Neural cell (in vitro differentiated cells): ENCODE measurements around the gene CACNA2D1. TPM values are rescaled to one million over a fixed set of nuclear protein-coding genes. Genes with fewer than 3 reads are reported as not detected.

Source experiments
- H2AFZ ChIP-seq: fragments of 200-600, 300-800 bp; sonication (generic), shearing (Covaris generic); 2 replicates; pipeline ENCODE4 v1.6.0; 2014; ENCODE audit warnings: low read depth, mild to moderate bottlenecking, antibody characterized with exemption, low read length, moderate library complexity
- H3F3A ChIP-seq: fragments of 200-600 bp; shearing (Covaris generic); 2 replicates; pipeline ENCODE4 v1.6.1; 2016; ENCODE audit warnings: mild to moderate bottlenecking, moderate library complexity, mixed read lengths, antibody characterized with exemption, low read length; ENCODE audit not compliant: insufficient read depth, poor library complexity, severe bottlenecking
- H3K27ac ChIP-seq: fragments of 200-600, 300-800 bp; sonication (generic), shearing (Covaris generic); 2 replicates; pipeline ENCODE4 v1.5.1; 2014; ENCODE audit warnings: mild to moderate bottlenecking, low read length, moderate library complexity
- H3K27me3 ChIP-seq: fragments of 300-800, 200-600 bp; sonication (generic), shearing (Covaris generic); 2 replicates; pipeline ENCODE4 v1.6.0; 2014; ENCODE audit warnings: mild to moderate bottlenecking, low read depth, low read length, moderate library complexity; ENCODE audit not compliant: insufficient read depth
- H3K36me3 ChIP-seq: fragments of 300-800, 200-600 bp; sonication (generic), shearing (Covaris generic); 2 replicates; pipeline ENCODE4 v1.5.1; 2014; ENCODE audit warnings: mild to moderate bottlenecking, antibody characterized with exemption, low read length, moderate library complexity; ENCODE audit not compliant: insufficient read depth
- H3K4me2 ChIP-seq: fragments of 300-800, 200-600 bp; sonication (generic), shearing (Covaris generic); 2 replicates; pipeline ENCODE4 v1.6.0; 2014; ENCODE audit warnings: mild to moderate bottlenecking, low read length
- H3K4me3 ChIP-seq: fragments of 300-800, 200-600 bp; sonication (generic), shearing (Covaris generic); 2 replicates; pipeline ENCODE4 v1.5.1; 2014; ENCODE audit warnings: mild to moderate bottlenecking, low read length, moderate library complexity
- H3K79me2 ChIP-seq: fragments of 200-600 bp; shearing (Covaris generic); replicated peaks from 2 replicates; pipeline ENCODE4 v1.6.0; 2014; ENCODE audit warnings: mild to moderate bottlenecking, low read length, moderate library complexity; ENCODE audit not compliant: insufficient read depth
- H3K9ac ChIP-seq: fragments of 300-800, 200-600 bp; sonication (generic), shearing (Covaris generic); 2 replicates; pipeline ENCODE4 v1.6.1; 2016; ENCODE audit warnings: mild to moderate bottlenecking, low read length, mixed read lengths
- H3K9me2 ChIP-seq: fragments of 200-600 bp; shearing (Covaris generic); 2 replicates; pipeline ENCODE4 v1.6.1; 2016; ENCODE audit warnings: mild to moderate bottlenecking, low read length, mixed read lengths; ENCODE audit not compliant: insufficient read depth
- H3K9me3 ChIP-seq: fragments of 200-600, 300-800 bp; sonication (generic), shearing (Covaris generic); 2 replicates; pipeline ENCODE4 v1.6.1; 2016; ENCODE audit warnings: mild to moderate bottlenecking, mixed run types, low read length, moderate library complexity, mixed read lengths
- H4K20me1 ChIP-seq: fragments of 200-600 bp; shearing (Covaris generic); 2 replicates; pipeline ENCODE4 v1.6.1; 2016; ENCODE audit warnings: mild to moderate bottlenecking, mixed run types; ENCODE audit not compliant: insufficient read depth
- CTCF ChIP-seq: fragments of 450-650 bp; IDR thresholded peaks from 2 replicates; pipeline ENCODE4 v1.5.1; 2014; ENCODE audit warnings: antibody characterized with exemption, mild to moderate bottlenecking, moderate library complexity; ENCODE audit not compliant: poor library complexity, severe bottlenecking
- EP300 ChIP-seq: fragments of 450-650 bp; conservative IDR thresholded peaks from 2 replicates; pipeline ENCODE4 v1.6.1; 2014; ENCODE audit warnings: antibody characterized with exemption, mild to moderate bottlenecking, moderate library complexity; ENCODE audit not compliant: poor library complexity, severe bottlenecking
- EZH2 ChIP-seq: fragments of 200-600, 300-800 bp; shearing (Covaris generic), sonication (generic); IDR thresholded peaks from 2 replicates; pipeline ENCODE4 v1.6.1; 2014; ENCODE audit warnings: antibody characterized with exemption, low read length, borderline replicate concordance, mild to moderate bottlenecking; ENCODE audit not compliant: insufficient read depth, poor library complexity, severe bottlenecking
- MXI1 ChIP-seq: fragments of 450-650 bp; conservative IDR thresholded peaks from 2 replicates; pipeline ENCODE4 v1.6.1; 2014; ENCODE audit warnings: antibody characterized with exemption, mild to moderate bottlenecking; ENCODE audit not compliant: poor library complexity, severe bottlenecking
- POLR2AphosphoS5 ChIP-seq: IDR thresholded peaks from 2 replicates; pipeline ENCODE4 v1.6.1; 2012
- RAD21 ChIP-seq: fragments of 450-650 bp; conservative IDR thresholded peaks from 2 replicates; pipeline ENCODE4 v1.6.1; 2014; ENCODE audit warnings: antibody characterized with exemption, mild to moderate bottlenecking, moderate library complexity
- REST ChIP-seq: IDR thresholded peaks from 2 replicates; pipeline ENCODE4 v1.6.1; 2012; ENCODE audit warnings: borderline replicate concordance
- SMC3 ChIP-seq: fragments of 450-650 bp; conservative IDR thresholded peaks from 2 replicates; pipeline ENCODE4 v1.6.1; 2014; ENCODE audit warnings: antibody characterized with exemption, mild to moderate bottlenecking, moderate library complexity; ENCODE audit not compliant: poor library complexity
- TAF1 ChIP-seq: IDR thresholded peaks from 2 replicates; pipeline ENCODE4 v1.6.1; 2012; ENCODE audit warnings: low read depth
- polyA plus RNA-seq: library from polyadenylated mRNA; depleted of rRNA; stranded (reverse); fragments of >200 nt; gene quantifications from 2 replicates; pipeline ENCODE4 v1.2.3, GENCODE V29; 2014

Gene CACNA2D1
- polyA plus RNA-seq, 1 donor from 2014 or later, result 7.0 TPM

- Histone ChIP-seq H4K20me1 (no peaks in the 10 kb centered on the region), H3K36me3 (no peaks in the 10 kb centered on the region), H3K4me3 (no peak overlapping the region), H3K9ac (no peak overlapping the region), H3F3A (no peaks in the 10 kb centered on the region), H3K27ac (no peak overlapping the region), H3K4me2 (no peak overlapping the region), H3K9me2 (no peaks in the 10 kb centered on the region), H3K27me3 (peaks cover 5% of the 10 kb centered on the region), H2AFZ (no peak overlapping the region), H3K79me2 (no peaks in the 10 kb centered on the region), H3K9me3 (no peaks in the 10 kb centered on the region)
- TF ChIP-seq RAD21 (no peak), POLR2AphosphoS5 (no peak), SMC3 (no peak), MXI1 (no peak)
These were observed 78.9 kb downstream of the CACNA2D1 start for GRCh38 chr7:82364671-82365070.

GRCh38 chr7:82364048-82364447 lies 79.5 kb downstream of the CACNA2D1 start:
- Histone ChIP-seq H3K36me3 (no peaks in the 10 kb centered on the region), H2AFZ (no peak overlapping the region), H3K4me3 (no peak overlapping the region), H3K27me3 (no peaks in the 10 kb centered on the region), H4K20me1 (no peaks in the 10 kb centered on the region), H3F3A (no peaks in the 10 kb centered on the region), H3K9ac (no peak overlapping the region), H3K79me2 (no peaks in the 10 kb centered on the region), H3K9me3 (no peaks in the 10 kb centered on the region), H3K4me2 (no peak overlapping the region), H3K9me2 (no peaks in the 10 kb centered on the region), H3K27ac (no peak overlapping the region)
- TF ChIP-seq MXI1 (no peak), POLR2AphosphoS5 (no peak), EZH2 (no peak), SMC3 (no peak), REST (no peak), RAD21 (no peak), TAF1 (no peak), EP300 (no peak), CTCF (no peak)
